Skeletal muscle cell (primary cell): ENCODE results near the gene HOXB7.

Experiments
- DNase-seq: peaks from one replicate; pipeline ENCODE4 v3.0.0-alpha.2; 2010; ENCODE audit warnings: low read depth
- H3K4me3 ChIP-seq: 2 replicates; pipeline ENCODE4 v1.5.1; 2011; ENCODE audit warnings: low read depth, mild to moderate bottlenecking, control low read depth, low read length, moderate library complexity

Gene HOXB7

DNA sequence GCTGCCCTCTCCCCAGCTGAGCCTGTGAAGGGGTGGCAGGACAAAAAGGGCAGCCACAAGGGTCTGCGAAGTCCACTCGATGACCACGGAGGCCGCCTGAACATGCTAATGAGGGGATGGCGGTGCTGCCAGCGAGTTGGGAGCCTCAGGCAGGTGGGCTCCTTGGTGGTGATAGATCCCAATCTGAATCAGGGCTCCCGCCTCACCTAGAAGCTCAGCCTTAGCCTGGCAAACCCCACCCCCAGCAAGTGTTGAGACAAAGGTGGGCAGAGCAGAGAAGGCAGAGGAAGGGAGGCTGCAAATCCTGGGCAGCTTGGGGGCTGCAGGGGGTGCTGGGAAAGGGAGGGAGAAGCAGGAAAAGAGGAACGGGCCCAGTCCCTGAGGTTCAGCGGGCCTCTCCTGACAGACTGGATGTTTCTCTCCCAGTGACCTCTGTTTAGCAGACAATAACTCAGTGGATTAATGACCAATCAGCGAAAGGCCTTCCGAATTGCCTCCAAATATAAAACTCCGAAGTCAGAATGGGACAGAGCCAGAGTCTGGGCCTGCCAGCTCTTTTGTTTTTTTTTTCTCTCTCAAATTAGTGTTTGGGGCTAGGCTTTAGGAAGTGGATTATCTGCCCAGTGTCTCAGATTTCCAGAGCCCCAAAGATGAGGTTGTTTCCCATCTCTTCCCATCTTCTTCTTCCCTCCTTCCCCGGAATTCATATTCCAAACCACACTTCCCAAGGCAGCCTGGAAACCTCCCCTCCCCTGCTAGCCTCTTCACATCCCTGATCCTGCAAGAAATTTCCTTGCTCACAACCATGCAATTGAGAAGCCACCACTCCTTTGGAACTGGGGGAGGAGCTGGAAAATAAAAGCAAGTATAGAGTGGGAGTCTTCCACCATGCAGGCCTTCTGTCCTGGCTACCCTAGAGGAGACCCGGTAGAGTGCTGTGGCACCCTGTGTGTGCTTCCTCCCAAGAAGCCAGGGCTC lies 50.7 kb downstream of the HOXB7 start:
- no peak overlapping the region for H3K4me3 ChIP-seq
- no peak for DNase-seq

DNA sequence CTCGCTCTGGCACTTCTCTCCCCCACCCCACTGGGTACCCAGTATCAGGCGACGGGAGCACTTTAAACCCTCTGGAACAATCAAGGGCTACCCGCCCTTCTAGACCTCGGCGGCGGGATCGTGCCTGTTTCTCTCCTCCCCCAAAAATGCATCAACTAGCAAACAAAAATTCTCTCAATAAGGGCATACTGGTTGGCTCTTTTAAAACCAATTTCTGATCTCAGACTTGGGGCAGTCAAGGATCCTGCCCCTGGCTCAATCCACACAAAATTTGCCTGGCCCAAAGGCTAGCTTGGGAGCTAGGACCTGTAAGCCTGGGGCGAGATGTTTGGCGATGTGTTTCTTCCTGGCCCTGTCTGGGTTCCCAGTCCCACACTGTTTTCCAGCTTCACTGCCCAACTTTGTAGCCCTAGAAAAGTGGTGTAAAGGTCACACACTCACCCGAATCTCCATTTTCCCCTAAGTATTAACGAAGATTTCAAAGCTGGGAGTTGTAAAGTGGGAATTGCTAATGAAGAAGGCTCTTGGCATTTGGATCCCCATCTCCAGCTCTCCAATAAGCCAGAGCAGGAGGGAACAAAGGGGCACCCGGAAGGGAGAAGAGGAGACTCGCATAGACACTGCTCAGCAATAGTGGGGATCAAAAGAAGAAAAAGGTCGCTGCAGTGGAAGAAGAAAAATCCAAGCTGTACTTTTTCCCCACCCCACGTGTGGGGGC lies 51.5 kb downstream of the HOXB7 start:
- no peak overlapping the region for H3K4me3 ChIP-seq
- DNase-seq, result no peak

DNA sequence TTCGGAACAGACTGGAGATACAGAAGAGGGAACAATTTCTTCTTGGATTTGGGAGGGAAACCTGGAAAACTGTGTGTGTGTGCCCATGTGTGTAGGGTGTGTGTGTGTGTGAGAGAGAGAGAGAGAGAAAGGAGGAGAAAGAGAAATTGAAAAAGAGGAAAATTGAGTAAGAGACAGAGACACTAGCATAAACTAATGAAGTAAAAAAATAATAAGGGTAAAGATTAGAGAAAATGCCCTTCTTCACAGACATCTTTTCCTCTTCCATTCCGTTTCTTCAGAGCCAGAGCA lies 52.0 kb downstream of the HOXB7 start:
- H3K4me3 ChIP-seq, result no peak overlapping the region
- no peak for DNase-seq

DNA sequence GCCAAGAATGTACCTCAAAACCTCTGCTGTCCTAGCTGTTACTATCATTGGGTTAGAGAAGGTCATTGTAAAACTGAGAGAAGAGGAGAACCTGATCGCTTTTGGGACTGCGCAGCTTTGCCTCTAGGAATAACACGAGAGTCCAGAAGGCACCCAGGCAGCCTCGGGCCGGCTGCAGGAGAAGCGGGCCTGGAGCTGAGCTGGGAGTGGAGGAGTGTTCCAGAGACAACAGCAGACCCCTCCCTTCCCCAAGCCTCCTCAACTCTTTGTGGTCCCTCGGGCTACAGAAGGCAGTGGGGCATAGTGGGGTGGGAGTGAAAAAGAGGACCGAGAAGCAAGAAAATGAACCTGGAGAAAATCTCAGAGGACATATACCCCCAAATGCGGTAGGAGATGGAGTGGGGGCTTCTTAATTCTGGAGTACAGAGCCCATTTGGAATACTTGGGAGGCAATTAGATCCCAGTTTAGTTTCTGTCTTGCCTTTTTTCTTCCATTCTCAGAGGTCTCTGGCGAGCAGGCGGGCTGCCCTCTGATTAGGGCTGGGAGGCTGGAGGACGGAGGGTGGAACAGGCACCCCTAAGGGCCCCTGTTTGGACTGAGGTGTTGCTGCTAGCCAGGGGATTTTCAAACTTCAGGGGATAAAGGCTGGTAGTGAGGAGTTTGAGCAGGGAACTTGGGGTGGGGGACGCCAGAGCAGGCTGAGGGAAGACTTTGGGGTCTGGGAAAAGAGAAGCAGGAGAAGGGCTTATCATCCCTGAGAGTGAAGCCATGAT lies 52.6 kb downstream of the HOXB7 start:
- H3K4me3 ChIP-seq, result no peak overlapping the region
- no peak for DNase-seq
